Tongue (tissue), 2 donors: Measurements from ENCODE around the gene RIF1. TPM values are rescaled to one million over a fixed set of nuclear protein-coding genes. Genes with fewer than 3 reads are reported as not detected.

Source experiments
- DNase-seq: peaks from one replicate; pipeline ENCODE4 v3.0.0-alpha.2; 2015
- total RNA-seq: library from RNA; depleted of rRNA; stranded (reverse); fragments of >200 nt; gene quantifications from one replicate; pipeline ENCODE4 v1.2.3, GENCODE V29; 2014

Gene RIF1
- total RNA-seq, 1 donor from 2014 or later = 62.0 TPM

- DNase-seq = no peak
Measured at GRCh38 chr2:151422917-151423439, 13.3 kb downstream of the RIF1 start.

GRCh38 chr2:151423760-151424159 is 14.1 kb downstream of the RIF1 start:
- DNase-seq = no peak

GRCh38 chr2:151437630-151438029 is 27.9 kb downstream of the RIF1 start:
- DNase-seq = peak; percentile 40

DNA sequence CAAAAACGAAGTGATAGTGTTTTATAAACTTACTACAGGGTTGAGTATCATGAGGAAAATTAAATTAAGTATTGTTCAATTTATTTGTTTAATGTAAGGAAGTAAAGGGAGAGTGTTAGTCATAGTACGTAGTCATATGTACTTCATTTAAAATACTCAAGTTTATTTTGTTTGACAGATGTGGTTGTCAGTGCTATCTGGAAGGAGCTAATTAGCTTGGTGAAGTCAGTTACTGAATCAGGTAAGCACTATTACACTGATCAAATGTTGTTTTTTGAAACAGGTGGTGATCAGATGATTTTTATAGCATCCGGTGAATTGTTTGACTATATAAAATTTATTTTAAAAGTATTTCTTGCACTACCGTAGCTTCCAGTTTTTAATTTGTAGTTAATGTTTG is 28.8 kb downstream of the RIF1 start:
- DNase-seq = no peak

GRCh38 chr2:151439127-151439526 is 29.4 kb downstream of the RIF1 start:
- DNase-seq = no peak

GRCh38 chr2:151459358-151459757 is 49.7 kb downstream of the RIF1 start:
- DNase-seq = no peak

GRCh38 chr2:151465771-151466170 is 56.1 kb downstream of the RIF1 start:
- no peak for DNase-seq

DNA sequence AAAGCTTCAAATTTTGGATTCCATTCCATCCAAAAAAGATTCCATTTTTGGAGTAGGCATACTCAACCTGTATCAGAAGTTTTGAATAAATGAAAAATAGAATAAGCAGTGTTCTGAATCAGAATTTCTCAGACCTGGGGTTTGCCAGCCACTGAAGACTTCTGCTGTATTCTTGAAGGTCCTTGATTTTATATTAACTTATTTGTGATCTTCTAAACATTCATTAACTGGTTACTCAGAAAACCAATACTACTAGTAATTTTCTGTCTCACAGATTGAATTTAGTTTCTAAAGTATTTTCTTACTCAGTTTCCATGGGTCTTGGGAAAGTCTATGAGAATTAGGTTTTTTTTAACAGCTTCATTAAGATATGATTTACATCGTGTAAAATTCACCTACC is 60.9 kb downstream of the RIF1 start:
- DNase-seq = no peak

DNA sequence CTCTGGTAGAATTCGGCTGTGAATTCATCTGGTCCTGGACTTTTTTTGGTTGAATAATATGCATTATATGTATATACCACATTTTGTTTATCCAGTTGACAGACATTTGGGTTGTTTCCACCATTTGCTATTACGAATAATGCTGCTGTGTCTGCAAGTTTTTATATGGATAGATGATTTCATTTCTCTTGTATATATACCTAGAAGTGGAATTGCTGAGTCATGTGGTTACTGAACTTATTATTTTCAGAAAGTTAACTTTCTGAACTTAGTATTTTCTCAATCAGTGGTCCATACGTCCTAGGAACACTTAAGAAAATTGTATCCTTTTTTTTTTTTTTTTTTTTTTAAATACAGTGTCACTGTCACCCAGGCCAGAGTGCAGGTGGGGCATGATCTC is 63.3 kb downstream of the RIF1 start:
- DNase-seq = no peak

- DNase-seq = no peak
Measured at GRCh38 chr2:151475071-151475470, 65.4 kb downstream of the RIF1 start.

- DNase-seq = no peak
Measured at GRCh38 chr2:151476287-151476686, 66.6 kb downstream of the RIF1 start.

GRCh38 chr2:151478011-151478410 is 68.3 kb downstream of the RIF1 start:
- DNase-seq = no peak

DNA sequence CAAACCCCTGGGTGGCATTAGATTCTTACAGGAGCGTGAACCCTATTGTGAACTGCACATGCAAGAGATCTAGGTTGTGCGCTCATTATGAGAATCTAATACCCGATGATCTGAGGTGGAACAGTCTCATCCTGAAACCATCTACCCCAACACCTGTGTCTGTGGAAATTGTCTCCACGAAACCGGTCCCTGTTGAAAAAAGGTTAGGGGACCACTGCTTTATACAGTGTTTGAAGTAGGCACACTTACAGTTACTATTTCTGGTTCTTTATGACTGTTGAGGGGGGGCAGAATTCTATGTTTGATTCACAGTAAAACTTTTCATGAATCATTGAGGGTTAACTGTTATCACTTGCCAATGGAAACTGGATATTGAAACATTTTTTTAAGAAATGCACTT is 72.0 kb downstream of the RIF1 start:
- DNase-seq = no peak

DNA sequence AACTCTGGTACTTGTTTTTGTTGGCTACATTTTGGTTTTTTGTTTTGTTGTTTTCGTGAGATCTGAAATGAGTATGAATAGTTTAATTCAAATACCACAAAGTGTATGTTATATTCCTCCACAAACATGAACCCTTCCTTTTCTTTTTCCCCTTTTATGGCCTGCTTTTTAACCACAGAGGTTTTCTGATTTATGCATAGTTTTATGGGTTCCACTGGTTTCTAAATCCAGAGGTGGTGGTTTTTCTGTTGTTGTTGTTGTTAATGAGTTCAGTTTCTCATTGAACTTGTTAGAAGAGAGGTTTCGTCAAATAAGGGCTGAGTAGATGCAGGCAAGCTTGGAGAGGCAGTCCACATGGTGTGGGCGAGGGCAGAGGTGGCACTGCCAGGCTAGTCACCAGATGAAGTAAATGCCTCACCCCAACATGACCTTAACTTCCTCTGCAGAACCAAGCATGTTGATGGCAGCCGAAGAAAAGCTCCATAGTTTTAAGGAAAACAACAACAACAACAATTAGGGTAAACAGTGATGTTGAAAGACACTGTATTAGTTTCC is 72.5 kb downstream of the RIF1 start:
- no peak for DNase-seq

GRCh38 chr2:151483546-151483945 is 73.8 kb downstream of the RIF1 start:
- DNase-seq = no peak

GRCh38 chr2:151484100-151484499 is 74.4 kb downstream of the RIF1 start:
- DNase-seq = no peak

- DNase-seq = no peak
Measured at GRCh38 chr2:151486053-151486452, 76.4 kb downstream of the RIF1 start.

GRCh38 chr2:151490276-151490675 is 80.6 kb downstream of the RIF1 start:
- DNase-seq = no peak

GRCh38 chr2:151491496-151491895 is 81.8 kb downstream of the RIF1 start:
- DNase-seq = no peak

DNA sequence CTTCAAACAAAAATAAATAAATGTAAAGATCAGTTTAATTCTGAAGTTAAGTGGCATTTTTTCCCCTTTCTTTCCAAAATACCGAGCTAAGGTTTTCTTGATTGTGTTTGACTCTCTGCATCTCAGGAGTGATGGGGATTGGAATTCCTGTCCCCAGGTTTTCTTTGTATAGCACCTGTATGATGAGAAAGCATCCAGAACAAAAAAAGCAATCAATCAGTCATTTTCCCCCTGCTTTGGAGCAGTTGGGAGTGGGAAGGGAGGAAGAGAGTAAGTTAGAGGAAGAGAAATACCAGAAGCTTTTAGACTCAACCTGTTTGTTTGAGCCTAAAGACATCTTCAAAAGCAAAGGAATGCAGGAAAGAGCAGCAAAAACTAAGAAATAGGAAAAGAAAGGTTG is 88.5 kb downstream of the RIF1 start:
- no peak for DNase-seq

GRCh38 chr2:151506170-151506569 is 96.5 kb downstream of the RIF1 start:
- no peak for DNase-seq

GRCh38 chr2:151508519-151508918 is 98.8 kb downstream of the RIF1 start:
- no peak for DNase-seq

GRCh38 chr2:151518802-151519201 is 109.1 kb downstream of the RIF1 start:
- no peak for DNase-seq

- no peak for DNase-seq
Measured at GRCh38 chr2:151520976-151521375, 111.3 kb downstream of the RIF1 start.

DNA sequence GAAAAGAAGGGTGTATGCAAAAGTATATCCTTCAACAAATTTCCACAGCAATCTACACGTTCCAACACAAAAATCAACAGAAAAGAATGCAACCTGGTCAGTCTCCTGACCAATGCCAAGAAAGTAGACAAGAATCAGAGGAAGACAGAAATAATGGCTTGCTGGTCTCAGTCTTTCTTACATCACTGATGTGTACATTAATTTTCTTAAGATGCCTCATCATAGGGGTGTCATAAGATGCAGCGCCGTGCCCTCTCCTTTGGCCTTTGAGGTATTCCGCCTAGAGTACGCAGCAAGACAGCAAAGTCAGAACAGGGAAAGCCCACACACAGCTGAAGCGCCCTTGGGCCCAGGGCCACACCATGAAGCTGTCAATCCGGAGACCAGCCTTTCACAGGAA is 112.9 kb downstream of the RIF1 start:
- DNase-seq = no peak
